Measurements from ENCODE around the gene LRRC59. TPM values are rescaled to one million over a fixed set of nuclear protein-coding genes. Genes with fewer than 3 reads are reported as not detected.

The LRRC59 gene
- total RNA-seq, 3 donors from 2014 or later = 76.8 to 143 (median 109) TPM

GRCh38 chr17:50375858-50376538, 21.3 kb downstream of the LRRC59 start:
- peak; percentile 58 for ATAC-seq
- Histone ChIP-seq H3K9me3 (no peaks in the 10 kb centered on the region), H3K4me1 (ENCODE audit: low read depth) (peaks cover 16% of the 10 kb centered on the region), H3K36me3 (ENCODE audit: low read depth) (no peaks in the 10 kb centered on the region), H3K4me3 (no peak overlapping the region)
- TF ChIP-seq CTCF (IDR thresholded peaks at IDR 0.05) = no peak
- intact Hi-C loops (cut with DNase I, micrococcal nuclease) = no loop called here
- DNase-seq = peak in 1 of 3 donors; percentile 43

- intact Hi-C loops (cut with DNase I, micrococcal nuclease) = no loop called here
- no peak for ATAC-seq
- no peak overlapping the region for H3K4me3 ChIP-seq
- peaks cover 4% of the 10 kb centered on the region for H3K36me3 ChIP-seq (ENCODE audit: low read depth)
- peaks cover 16% of the 10 kb centered on the region for H3K4me1 ChIP-seq (ENCODE audit: low read depth)
- no peak for TF ChIP-seq CTCF (IDR thresholded peaks at IDR 0.05)
- H3K9me3 ChIP-seq = no peaks in the 10 kb centered on the region
- DNase-seq = no peak
These were observed 23.6 kb downstream of the LRRC59 start for GRCh38 chr17:50373705-50374104.

GRCh38 chr17:50372758-50373556, 24.4 kb downstream of the LRRC59 start, which contains the start of the genes EME1 and MRPL27:
Gene EME1, plus strand, starts transcription at chr17:50373229. Its CDS starts 1,980 bp downstream, at chr17:50375209.
Gene MRPL27, minus strand, starts transcription at chr17:50373184. Its CDS starts 14 bp downstream, at chr17:50373170.
- peaks cover 16% of the 10 kb centered on the region for H3K4me1 ChIP-seq (ENCODE audit: low read depth)
- peaks cover 4% of the 10 kb centered on the region for H3K36me3 ChIP-seq (ENCODE audit: low read depth)
- TF ChIP-seq CTCF (IDR thresholded peaks at IDR 0.05) = no peak
- peak within 1 kb of the TSS; percentile 48 for H3K4me3 ChIP-seq
- intact Hi-C loops (cut with DNase I, micrococcal nuclease) = no loop called here
- DNase-seq = peak; percentile 88 to 93 (median 92)
- peak; percentile 93 for ATAC-seq
- H3K9me3 ChIP-seq = no peaks in the 10 kb centered on the region

GRCh38 chr17:50372222-50372757, 25.0 kb downstream of the LRRC59 start:
- H3K4me1 ChIP-seq (ENCODE audit: low read depth) = peaks cover 16% of the 10 kb centered on the region
- ATAC-seq (no peak), DNase-seq (no peak)
- H3K36me3 ChIP-seq (ENCODE audit: low read depth) = peaks cover 4% of the 10 kb centered on the region
- H3K4me3 ChIP-seq = peak overlapping the region; percentile 48
- no peak for TF ChIP-seq CTCF (IDR thresholded peaks at IDR 0.05)
- intact Hi-C loops (cut with DNase I, micrococcal nuclease) = no loop called here
- H3K9me3 ChIP-seq = no peaks in the 10 kb centered on the region

- ATAC-seq = no peak
- peaks cover 14% of the 10 kb centered on the region for H3K4me1 ChIP-seq (ENCODE audit: low read depth)
- peaks cover 4% of the 10 kb centered on the region for H3K36me3 ChIP-seq (ENCODE audit: low read depth)
- intact Hi-C loops (cut with DNase I, micrococcal nuclease) = no loop called here
- H3K9me3 ChIP-seq = no peaks in the 10 kb centered on the region
- TF ChIP-seq CTCF (IDR thresholded peaks at IDR 0.05) = no peak
- no peak for DNase-seq
- H3K4me3 ChIP-seq = no peak overlapping the region
These were observed 25.8 kb downstream of the LRRC59 start for GRCh38 chr17:50371526-50371925.
